ENCODE results near the gene PLOD1. TPM values are rescaled to one million over a fixed set of nuclear protein-coding genes. Genes with fewer than 3 reads are reported as not detected.

The PLOD1 gene
- total RNA-seq, 2 donors from 2014 or later, result 71.5 to 81.8 TPM

GRCh38 chr1:12022036-12022435, 87.5 kb downstream of the PLOD1 start:
- Mint-ChIP-seq H3K4me1 (no peaks in the 10 kb centered on the region), H3K27ac (no peak overlapping the region), H3K36me3 (ENCODE audit: low read depth) (peaks cover 44% of the 10 kb centered on the region), H3K27me3 (ENCODE audit: insufficient read depth) (no peaks in the 10 kb centered on the region), H3K4me3 (no peak overlapping the region), H3K9me3 (no peaks in the 10 kb centered on the region)
- Histone ChIP-seq H3K36me3 (ENCODE audit: control insufficient read depth, insufficient read depth, low read length) (peaks cover 49% of the 10 kb centered on the region), H3K4me1 (ENCODE audit: control insufficient read depth, insufficient read depth, low read length) (no peaks in the 10 kb centered on the region), H3K4me3 (ENCODE audit: low read length) (no peak overlapping the region), H3K27ac (ENCODE audit: low read depth, low read length) (no peak overlapping the region), H3K9me3 (ENCODE audit: control insufficient read depth, low read length) (no peaks in the 10 kb centered on the region), H3K9ac (ENCODE audit: extremely low read depth, low read length, poor library complexity, severe bottlenecking) (no peak overlapping the region), H3K27me3 (ENCODE audit: control insufficient read depth, insufficient read depth, low read length, poor library complexity, severe bottlenecking) (no peaks in the 10 kb centered on the region)
- no peak for TF ChIP-seq CTCF (conservative IDR thresholded peaks at IDR 0.05)
- no peak for DNase-seq
- 95 to 99% methylated on average over 11 to 14 of the region's 14 CpGs for WGBS, 2 experiments (ENCODE audit: insufficient coverage in 1 of 2, insufficient read length in 1 of 2)

Other genes with a start within 250 kb of the PLOD1 start
- 1 to 10 TPM; 5.4 to 6.0 TPM for gene DRAXIN, start 243.0 kb upstream of the PLOD1 start, total RNA-seq
- 10 to 100 TPM; 71.3 to 81.2 TPM for gene AGTRAP, start 198.6 kb upstream of the PLOD1 start, total RNA-seq
- gene C1orf167, start 172.5 kb upstream of the PLOD1 start, total RNA-seq, result 1 to 10 TPM in 1 of 2 donors, under 1 TPM in 1; 0.95 to 1.4 TPM
- gene MTHFR, start 128.8 kb upstream of the PLOD1 start, total RNA-seq, result 10 to 100 TPM; 22.3 to 30.0 TPM
- 10 to 100 TPM; 29.6 to 31.5 TPM for gene CLCN6, start 128.5 kb upstream of the PLOD1 start, total RNA-seq
- not detected for gene NPPA, start 86.9 kb upstream of the PLOD1 start, total RNA-seq
- 10 to 100 TPM; 45.8 to 51.9 TPM for gene NPPB, start 75.8 kb upstream of the PLOD1 start, total RNA-seq
- gene KIAA2013, start 8.3 kb upstream of the PLOD1 start, total RNA-seq, result 10 to 100 TPM; 36.2 to 36.7 TPM
- 10 to 100 TPM; 41.7 to 56.3 TPM for gene MFN2, start 45.7 kb downstream of the PLOD1 start, total RNA-seq
- gene MIIP, start 84.8 kb downstream of the PLOD1 start, total RNA-seq, result 10 to 100 TPM; 66.2 to 72.1 TPM
- 1 to 10 TPM in 1 of 2 donors, under 1 TPM in 1; 0.69 to 2.3 TPM for gene TNFRSF8, start 128.6 kb downstream of the PLOD1 start, total RNA-seq
- under 1 TPM; 0.24 to 0.40 TPM for gene TNFRSF1B, start 232.3 kb downstream of the PLOD1 start, total RNA-seq

All from endodermal cell (in vitro differentiated cells).